ENCODE measurements around the gene ZNF391.

The ZNF391 gene

DNA sequence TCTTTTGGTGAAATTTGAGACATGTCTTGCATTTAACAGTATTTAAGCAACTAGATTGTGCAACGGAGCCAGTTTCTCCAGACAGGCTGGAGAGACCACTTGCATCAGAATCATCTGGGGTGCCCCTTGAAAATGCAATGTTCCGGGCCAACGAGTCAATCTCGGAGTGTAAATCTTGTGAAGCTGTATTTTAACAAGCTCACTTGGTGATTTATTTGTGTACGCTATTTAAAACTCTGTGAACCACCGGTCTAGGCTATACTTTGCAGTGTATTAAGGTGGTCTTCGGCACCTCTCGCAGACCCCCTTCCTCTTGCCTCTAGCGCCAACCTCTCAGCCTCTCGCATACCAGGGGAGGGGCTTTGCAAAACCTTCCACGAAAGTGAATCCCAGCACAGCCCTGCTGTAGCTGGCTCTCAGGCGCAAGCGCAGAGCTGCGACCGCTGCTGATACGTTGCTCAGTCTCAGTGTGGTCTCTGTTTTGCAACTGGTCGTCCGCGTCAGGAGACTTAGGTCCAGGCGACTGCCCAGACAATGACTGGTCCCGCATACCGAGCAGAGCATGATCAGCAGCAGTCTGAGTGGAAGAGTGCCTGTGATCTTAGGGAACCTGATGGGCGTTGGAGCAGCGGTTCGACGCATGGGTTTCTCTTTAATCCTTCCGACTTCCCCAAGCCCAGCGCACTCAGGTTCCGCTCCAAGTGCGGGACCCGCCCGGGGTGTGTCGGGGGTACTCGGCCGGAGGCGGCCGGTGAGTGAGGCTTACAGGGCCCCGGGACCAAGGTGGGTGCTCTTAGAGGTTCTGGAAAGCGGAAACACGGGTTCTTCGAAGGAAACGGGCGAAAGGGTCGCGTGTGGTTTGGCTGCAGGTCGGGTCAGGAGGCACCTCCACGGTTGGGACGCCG lies at the start of gene ZNF391:
Gene ZNF391 (plus strand): TSS at position 467 of the 905 bp plus-strand sequence. CDS start 11,612 bp downstream, outside the sequence.
- TF ChIP-seq, protein P1, sequence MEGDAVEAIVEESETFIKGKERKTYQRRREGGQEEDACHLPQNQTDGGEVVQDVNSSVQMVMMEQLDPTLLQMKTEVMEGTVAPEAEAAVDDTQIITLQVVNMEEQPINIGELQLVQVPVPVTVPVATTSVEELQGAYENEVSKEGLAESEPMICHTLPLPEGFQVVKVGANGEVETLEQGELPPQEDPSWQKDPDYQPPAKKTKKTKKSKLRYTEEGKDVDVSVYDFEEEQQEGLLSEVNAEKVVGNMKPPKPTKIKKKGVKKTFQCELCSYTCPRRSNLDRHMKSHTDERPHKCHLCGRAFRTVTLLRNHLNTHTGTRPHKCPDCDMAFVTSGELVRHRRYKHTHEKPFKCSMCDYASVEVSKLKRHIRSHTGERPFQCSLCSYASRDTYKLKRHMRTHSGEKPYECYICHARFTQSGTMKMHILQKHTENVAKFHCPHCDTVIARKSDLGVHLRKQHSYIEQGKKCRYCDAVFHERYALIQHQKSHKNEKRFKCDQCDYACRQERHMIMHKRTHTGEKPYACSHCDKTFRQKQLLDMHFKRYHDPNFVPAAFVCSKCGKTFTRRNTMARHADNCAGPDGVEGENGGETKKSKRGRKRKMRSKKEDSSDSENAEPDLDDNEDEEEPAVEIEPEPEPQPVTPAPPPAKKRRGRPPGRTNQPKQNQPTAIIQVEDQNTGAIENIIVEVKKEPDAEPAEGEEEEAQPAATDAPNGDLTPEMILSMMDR (IDR thresholded peaks at IDR 0.05): no peak

DNA sequence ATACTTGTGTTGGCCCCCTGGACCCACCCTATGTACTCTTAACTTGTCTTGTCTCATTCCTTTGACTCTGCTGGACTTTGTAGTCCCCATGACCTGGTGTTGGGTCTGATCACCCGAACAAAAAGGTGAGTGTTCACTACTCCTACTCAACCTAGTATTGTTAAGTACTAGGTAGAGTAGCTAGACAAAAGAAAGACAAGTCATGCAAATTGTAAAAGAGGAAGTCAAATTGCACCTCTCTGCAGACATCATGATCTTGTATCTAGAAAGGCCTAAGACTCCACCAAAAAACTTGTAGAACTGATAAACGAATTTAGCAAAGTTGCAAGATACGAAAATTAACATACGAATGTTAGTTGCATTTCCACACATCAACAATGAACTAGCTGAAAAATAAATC lies 35.7 kb upstream of the ZNF391 start:
- TF ChIP-seq, protein P1 (IDR thresholded peaks at IDR 0.05): no peak

DNA sequence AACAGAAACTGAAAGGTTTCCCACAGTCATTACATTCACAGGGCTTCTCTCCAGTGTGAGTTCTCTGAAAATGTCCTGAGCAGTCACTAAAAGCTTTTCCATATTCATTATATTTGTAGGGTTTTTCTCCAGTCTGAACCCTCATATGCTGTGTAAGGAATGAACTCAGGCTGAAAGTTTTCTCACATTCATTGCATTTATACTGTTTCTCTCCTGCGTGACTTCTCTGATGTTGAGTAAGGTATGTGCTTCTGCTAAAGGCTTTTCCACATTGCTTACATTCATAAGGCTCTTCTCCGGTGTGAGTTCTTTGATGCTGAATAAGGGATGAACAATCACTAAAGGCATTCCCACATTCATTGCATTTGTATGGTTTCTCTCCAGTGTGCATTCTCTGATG lies 29.8 kb upstream of the ZNF391 start:
- TF ChIP-seq, protein P1 (IDR thresholded peaks at IDR 0.05): no peak

DNA sequence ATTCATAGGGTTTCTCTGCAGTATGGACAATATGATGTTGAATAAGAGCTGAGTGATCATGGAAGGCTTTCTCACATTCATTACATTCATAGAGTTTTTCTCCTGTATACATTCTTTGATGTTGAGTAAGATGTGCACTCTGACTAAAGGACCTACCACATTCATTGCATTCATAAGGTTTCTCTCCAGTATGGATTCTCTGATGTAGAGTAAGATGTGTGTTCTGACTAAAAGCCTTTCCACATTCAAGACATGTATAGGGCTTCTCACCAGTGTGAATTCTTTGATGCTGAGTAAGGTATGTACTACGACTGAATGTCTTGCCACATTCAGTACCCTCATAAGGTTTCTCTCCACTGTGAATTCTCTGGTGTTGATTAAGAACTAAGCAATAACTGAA lies 29.3 kb upstream of the ZNF391 start:
- TF ChIP-seq, protein P1 (IDR thresholded peaks at IDR 0.05): no peak

DNA sequence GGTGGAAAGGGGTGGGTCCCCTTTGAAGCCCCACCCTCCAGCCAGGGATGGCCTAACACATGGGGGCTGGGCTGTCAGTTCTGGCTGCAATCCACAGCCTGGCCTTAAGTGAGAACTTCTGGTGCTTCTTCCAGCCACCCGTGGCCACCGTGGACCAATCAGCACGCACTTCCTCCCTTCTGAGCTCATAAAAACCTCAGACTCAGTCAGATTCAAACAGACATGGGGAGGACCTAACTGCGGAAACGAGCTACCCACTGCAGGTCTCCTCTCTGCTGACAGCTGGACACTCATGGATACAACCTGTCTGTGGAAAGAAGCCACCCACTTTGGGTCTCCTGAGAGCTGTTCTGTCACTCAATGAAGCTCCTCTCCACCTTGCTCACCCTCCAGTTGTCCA lies 20.4 kb upstream of the ZNF391 start:
- TF ChIP-seq, protein P1 (IDR thresholded peaks at IDR 0.05): no peak

DNA sequence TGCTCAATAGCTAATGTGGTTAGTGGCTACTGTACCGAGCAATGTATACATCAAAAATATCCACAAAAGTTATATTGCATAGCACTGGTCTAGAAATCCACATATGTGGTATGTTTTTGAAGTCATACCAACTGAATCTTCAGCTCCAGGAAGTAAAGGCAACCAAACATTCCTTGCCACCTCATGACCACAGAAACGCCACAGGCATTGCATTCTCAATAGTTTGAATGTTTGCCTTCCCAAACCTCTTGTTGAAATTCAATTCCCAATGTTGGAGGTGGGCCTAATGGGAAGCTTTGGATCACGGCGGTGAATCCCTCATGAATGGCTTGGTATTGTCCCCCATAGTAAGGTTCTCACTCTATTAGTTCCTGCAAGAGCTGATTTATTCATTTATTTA lies 18.2 kb upstream of the ZNF391 start:
- TF ChIP-seq, protein P1 (IDR thresholded peaks at IDR 0.05): no peak

DNA sequence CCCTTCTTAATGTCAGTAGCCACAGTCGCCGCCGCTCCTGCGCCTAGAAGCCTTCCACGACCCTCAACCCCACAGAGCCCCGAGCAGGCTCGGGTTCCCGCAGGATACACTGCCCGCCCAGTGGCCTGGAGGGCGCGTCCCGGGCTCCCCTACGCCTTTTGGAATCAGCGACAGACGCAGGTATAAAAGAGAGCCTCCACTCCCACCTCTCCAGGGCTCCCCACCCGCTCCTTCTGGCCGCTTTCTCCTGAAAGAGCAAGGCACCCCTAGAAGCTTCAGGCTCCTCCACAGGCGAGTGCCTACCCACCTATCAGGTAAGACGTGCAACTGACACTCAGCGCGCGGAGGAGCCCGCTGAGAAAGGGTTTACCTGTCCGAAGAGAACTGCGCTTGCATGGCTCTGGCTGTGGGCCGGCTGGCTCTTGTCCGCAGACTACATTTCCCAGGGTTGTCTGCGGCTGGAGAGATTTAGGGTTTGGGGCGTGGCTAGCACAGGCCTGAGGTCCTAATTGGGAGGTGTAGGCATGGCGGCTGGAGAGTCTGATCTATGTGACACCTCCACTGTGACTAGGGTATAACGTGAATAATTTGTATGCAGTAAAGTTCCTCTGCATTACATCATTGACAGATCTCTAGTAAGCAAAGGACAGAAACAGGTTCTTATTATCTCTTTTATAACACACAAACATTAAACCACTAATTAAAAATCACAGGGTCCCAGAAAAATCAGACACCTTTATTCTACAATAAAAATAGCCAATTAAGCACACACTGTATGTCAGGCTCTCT lies 13.5 kb upstream of the ZNF391 start:
- TF ChIP-seq, protein P1 (IDR thresholded peaks at IDR 0.05): no peak

Data from LNCAP (cell line).